Measurements from ENCODE around the gene TLCD5. TPM values are rescaled to one million over a fixed set of nuclear protein-coding genes. Genes with fewer than 3 reads are reported as not detected.

TLCD5 gene
- total RNA-seq, 1 experiment from 2014 or later: 6.0 TPM

GRCh38 chr11:120354779-120355178, 29.7 kb downstream of the TLCD5 start:
- DNase-seq: no peak
- no peaks in the 10 kb centered on the region for H3K4me1 ChIP-seq (replicated peaks; ENCODE audit: insufficient read depth)
- peaks cover 27% of the 10 kb centered on the region for H4K20me1 ChIP-seq (ENCODE audit: insufficient read depth)
- no peak overlapping the region for H3K4me3 ChIP-seq
- no peak for TF ChIP-seq EZH2 (IDR thresholded peaks at IDR 0.05; ENCODE audit: low read depth)
- TF ChIP-seq CTCF (conservative IDR thresholded peaks at IDR 0.05): no peak
- no TSS peak for BruUV-seq (replicated peaks)
- no peak overlapping the region for H3K27ac ChIP-seq
- ChIA-PET CTCF (no interaction called here), POLR2A (ENCODE audit: unreplicated experiment) (interaction anchor here (0.6 kb wide), 1 partner anchor 36 kb away, joined by 3 read pairs; no protein-coding TSS in a partner anchor)
- no peak overlapping the region for H3K4me2 ChIP-seq
- intact Hi-C loops (cut with micrococcal nuclease; ENCODE audit: unreplicated experiment): no loop called here
- peaks cover 2% of the 10 kb centered on the region; the same call in 1 of the 2 replicates for H3K36me3 ChIP-seq (ENCODE audit: low read depth)
- H3F3A ChIP-seq (ENCODE audit: insufficient read depth, low read depth): no peaks in the 10 kb centered on the region
- H2AFZ ChIP-seq: no peak overlapping the region
- no peaks in the 10 kb centered on the region for H3K27me3 ChIP-seq (ENCODE audit: insufficient read depth, low read depth)
- H3K9me3 ChIP-seq (ENCODE audit: insufficient read depth, low read depth): no peaks in the 10 kb centered on the region
- peaks cover 94% of the 10 kb centered on the region for H3K79me2 ChIP-seq (ENCODE audit: low read depth)
- no peaks in the 10 kb centered on the region for H3K9me2 ChIP-seq (ENCODE audit: insufficient read depth)

- no peak overlapping the region for H2AFZ ChIP-seq
- intact Hi-C loops (cut with micrococcal nuclease; ENCODE audit: unreplicated experiment): no loop called here
- CTCF ChIA-PET: no interaction called here
- H3K79me2 ChIP-seq (ENCODE audit: low read depth): peaks cover 88% of the 10 kb centered on the region
- no peaks in the 10 kb centered on the region for H3K4me1 ChIP-seq (replicated peaks; ENCODE audit: insufficient read depth)
- no peaks in the 10 kb centered on the region for H3F3A ChIP-seq (ENCODE audit: insufficient read depth, low read depth)
- 0 out of 2 replicates have a peak, but pooled peaks cover 15% of the 10 kb centered on the region for H4K20me1 ChIP-seq (ENCODE audit: insufficient read depth)
- H3K27ac ChIP-seq: no peak overlapping the region
- no peak overlapping the region for H3K4me3 ChIP-seq
- no peaks in the 10 kb centered on the region for H3K9me3 ChIP-seq (ENCODE audit: insufficient read depth, low read depth)
- POLR2A ChIA-PET (ENCODE audit: unreplicated experiment): no interaction called here
- no peak overlapping the region for H3K4me2 ChIP-seq
- DNase-seq: no peak
- BruUV-seq (replicated peaks): no TSS peak
- no peaks in the 10 kb centered on the region for H3K9me2 ChIP-seq (ENCODE audit: insufficient read depth)
- H3K36me3 ChIP-seq (ENCODE audit: low read depth): no peaks in the 10 kb centered on the region
- no peaks in the 10 kb centered on the region for H3K27me3 ChIP-seq (ENCODE audit: insufficient read depth, low read depth)
- no peak for TF ChIP-seq EZH2 (IDR thresholded peaks at IDR 0.05; ENCODE audit: low read depth)
- no peak for TF ChIP-seq CTCF (conservative IDR thresholded peaks at IDR 0.05)
These were observed 32.5 kb downstream of the TLCD5 start for GRCh38 chr11:120357620-120358019.

GRCh38 chr11:120358729-120359128, 33.6 kb downstream of the TLCD5 start:
- ChIA-PET POLR2A (ENCODE audit: unreplicated experiment) (no interaction called here), CTCF (no interaction called here)
- H3K9me3 ChIP-seq (ENCODE audit: insufficient read depth, low read depth): no peaks in the 10 kb centered on the region
- H3K36me3 ChIP-seq (ENCODE audit: low read depth): no peaks in the 10 kb centered on the region
- no peaks in the 10 kb centered on the region for H3K27me3 ChIP-seq (ENCODE audit: insufficient read depth, low read depth)
- DNase-seq: no peak
- H4K20me1 ChIP-seq (ENCODE audit: insufficient read depth): 0 out of 2 replicates have a peak, but pooled peaks cover 9% of the 10 kb centered on the region
- H3K4me1 ChIP-seq (replicated peaks; ENCODE audit: insufficient read depth): no peaks in the 10 kb centered on the region
- peaks cover 83% of the 10 kb centered on the region for H3K79me2 ChIP-seq (ENCODE audit: low read depth)
- H3F3A ChIP-seq (ENCODE audit: insufficient read depth, low read depth): no peaks in the 10 kb centered on the region
- TF ChIP-seq EZH2 (IDR thresholded peaks at IDR 0.05; ENCODE audit: low read depth): no peak
- no peak for TF ChIP-seq CTCF (conservative IDR thresholded peaks at IDR 0.05)
- no peak overlapping the region for H2AFZ ChIP-seq
- H3K27ac ChIP-seq: no peak overlapping the region
- intact Hi-C loops (cut with micrococcal nuclease; ENCODE audit: unreplicated experiment): no loop called here
- H3K4me3 ChIP-seq: no peak overlapping the region
- no peak overlapping the region for H3K4me2 ChIP-seq
- BruUV-seq (replicated peaks): no TSS peak
- no peaks in the 10 kb centered on the region for H3K9me2 ChIP-seq (ENCODE audit: insufficient read depth)
